A673 (cell line): ENCODE measurements around the gene HNRNPH3. TPM values are rescaled to one million over a fixed set of nuclear protein-coding genes. Genes with fewer than 3 reads are reported as not detected.
A peak's percentile ranks its signal among the peaks of the same experiment; 100 is the strongest.

Experiments
- BruUV-seq: library from RNA; stranded (reverse); fragments of 400-500 nt; replicated peaks from 2 replicates; lab custom pipeline; 2021; lab: Mats Ljungman, UMichigan
- CTCF ChIA-PET: fragments of 300-600 bp; sonication (Branson Sonifier 250); formaldehyde crosslinking; loops from one replicate; lab custom pipeline; 2022; ENCODE audit warnings: antibody characterized with exemption; lab: Charles Lee
- POLR2A ChIA-PET: fragments of 300-600 bp; sonication (Branson Sonifier 250); formaldehyde crosslinking; loops from one replicate; lab custom pipeline; 2022; ENCODE audit warnings: antibody characterized with exemption; ENCODE audit not compliant: low non-redundant PET; lab: Charles Lee
- DNase-seq: peaks from one replicate; pipeline ENCODE4 v3.0.0-alpha.2; 2015; ENCODE audit warnings: low spot score
- H3K27ac ChIP-seq: fragments of 200-600 bp; sonication (generic); 2 replicates; pipeline ENCODE4 v1.5.1; 2016; ENCODE audit warnings: mixed run types, low read depth, mild to moderate bottlenecking, mixed read lengths, antibody characterized with exemption, low read length; ENCODE audit not compliant: poor library complexity, severe bottlenecking
- H3K27me3 ChIP-seq: fragments of 200-600 bp; sonication (generic); replicated peaks from 2 replicates; pipeline ENCODE4 v1.6.1; 2017; ENCODE audit warnings: mixed run types, low read depth, mild to moderate bottlenecking, mixed read lengths, antibody characterized with exemption, low read length; ENCODE audit not compliant: insufficient read depth, poor library complexity
- H3K36me3 ChIP-seq: fragments of 200-600 bp; sonication (generic); 2 replicates; pipeline ENCODE4 v1.6.1; 2016; ENCODE audit warnings: mixed run types, mild to moderate bottlenecking, mixed read lengths, antibody characterized with exemption, low read length; ENCODE audit not compliant: insufficient read depth, poor library complexity, severe bottlenecking
- H3K4me1 ChIP-seq: fragments of 200-600 bp; sonication (generic); 2 replicates; pipeline ENCODE4 v1.6.1; 2017; ENCODE audit warnings: mixed run types, mild to moderate bottlenecking, mixed read lengths, antibody characterized with exemption, low read length; ENCODE audit not compliant: insufficient read depth, poor library complexity, severe bottlenecking
- H3K4me3 ChIP-seq: fragments of 200-600 bp; sonication (generic); 2 replicates; pipeline ENCODE4 v1.5.1; 2016; ENCODE audit warnings: low read depth, mixed run types, mild to moderate bottlenecking, mixed read lengths, low read length; ENCODE audit not compliant: poor library complexity, severe bottlenecking
- H3K9me3 ChIP-seq: fragments of 200-600 bp; sonication (generic); 2 replicates; pipeline ENCODE4 v1.6.1; 2016; ENCODE audit warnings: mixed run types, low read depth, mild to moderate bottlenecking, mixed read lengths, antibody characterized with exemption, low read length; ENCODE audit not compliant: poor library complexity, severe bottlenecking
- EZH2 ChIP-seq: fragments of 200-600 bp; sonication (generic); IDR thresholded peaks from 2 replicates; pipeline ENCODE4 v1.6.1; 2017; ENCODE audit warnings: borderline replicate concordance, low read depth, mild to moderate bottlenecking, mixed read lengths, antibody characterized with exemption, low read length; ENCODE audit not compliant: poor library complexity, severe bottlenecking
- intact Hi-C: fragments of 100-400 bp; cut with micrococcal nuclease; formaldehyde crosslinking; loops from one replicate; pipeline ENCODE4 v1.10.0; 2022; ENCODE audit not compliant: unreplicated experiment
- total RNA-seq: library from RNA; stranded (reverse); gene quantifications from 2 replicates; pipeline ENCODE4 v1.2.3, GENCODE V29; 2021
- TF ChIP-seq, protein P1 (sequence below): fragments of 300-800, 200-600 bp; sonication (generic); conservative IDR thresholded peaks from 2 replicates; pipeline ENCODE4 v1.5.1; 2017; ENCODE audit warnings: low read depth, mild to moderate bottlenecking, antibody characterized with exemption, low read length, moderate library complexity, mixed read lengths

HNRNPH3 gene
- total RNA-seq, 1 experiment from 2014 or later, result 251 TPM

DNA sequence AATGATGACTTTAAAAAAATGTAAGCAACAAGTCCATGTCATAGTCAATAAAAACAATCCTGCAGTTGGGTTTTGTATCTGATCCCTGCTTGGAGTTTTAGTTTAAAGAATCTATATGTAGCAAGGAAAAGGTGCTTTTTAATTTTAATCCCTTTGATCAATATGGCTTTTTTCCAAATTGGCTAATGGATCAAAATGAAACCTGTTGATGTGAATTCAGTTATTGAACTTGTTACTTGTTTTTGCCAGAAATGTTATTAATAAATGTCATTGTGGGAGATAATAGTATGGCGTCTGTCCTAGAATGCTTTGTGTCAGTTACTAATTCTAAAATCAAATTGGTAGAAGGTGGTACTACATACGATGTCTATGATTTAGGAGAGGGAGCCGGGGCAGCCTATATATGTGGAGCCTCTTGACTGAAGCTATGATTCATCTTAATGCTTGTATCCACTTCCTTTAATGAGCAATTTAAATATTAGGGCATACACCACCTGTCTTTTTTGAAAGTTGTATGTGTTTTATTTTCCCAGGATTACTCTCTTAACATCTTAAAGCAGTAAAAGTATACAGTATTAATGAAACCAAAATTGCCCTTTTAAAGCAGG is 11.1 kb downstream of the HNRNPH3 start:
- CTCF ChIA-PET, result no interaction called here
- Histone ChIP-seq H3K4me1 (no peaks in the 10 kb centered on the region), H3K27me3 (no peaks in the 10 kb centered on the region), H3K4me3 (no peak overlapping the region), H3K9me3 (no peaks in the 10 kb centered on the region), H3K27ac (no peak overlapping the region), H3K36me3 (peaks cover 87% of the 10 kb centered on the region)
- BruUV-seq, result no TSS peak
- no peak for TF ChIP-seq EZH2
- TF ChIP-seq, protein P1, sequence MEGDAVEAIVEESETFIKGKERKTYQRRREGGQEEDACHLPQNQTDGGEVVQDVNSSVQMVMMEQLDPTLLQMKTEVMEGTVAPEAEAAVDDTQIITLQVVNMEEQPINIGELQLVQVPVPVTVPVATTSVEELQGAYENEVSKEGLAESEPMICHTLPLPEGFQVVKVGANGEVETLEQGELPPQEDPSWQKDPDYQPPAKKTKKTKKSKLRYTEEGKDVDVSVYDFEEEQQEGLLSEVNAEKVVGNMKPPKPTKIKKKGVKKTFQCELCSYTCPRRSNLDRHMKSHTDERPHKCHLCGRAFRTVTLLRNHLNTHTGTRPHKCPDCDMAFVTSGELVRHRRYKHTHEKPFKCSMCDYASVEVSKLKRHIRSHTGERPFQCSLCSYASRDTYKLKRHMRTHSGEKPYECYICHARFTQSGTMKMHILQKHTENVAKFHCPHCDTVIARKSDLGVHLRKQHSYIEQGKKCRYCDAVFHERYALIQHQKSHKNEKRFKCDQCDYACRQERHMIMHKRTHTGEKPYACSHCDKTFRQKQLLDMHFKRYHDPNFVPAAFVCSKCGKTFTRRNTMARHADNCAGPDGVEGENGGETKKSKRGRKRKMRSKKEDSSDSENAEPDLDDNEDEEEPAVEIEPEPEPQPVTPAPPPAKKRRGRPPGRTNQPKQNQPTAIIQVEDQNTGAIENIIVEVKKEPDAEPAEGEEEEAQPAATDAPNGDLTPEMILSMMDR, result no peak
- POLR2A ChIA-PET, result no interaction called here
- intact Hi-C loops, result no loop called here
- no peak for DNase-seq

DNA sequence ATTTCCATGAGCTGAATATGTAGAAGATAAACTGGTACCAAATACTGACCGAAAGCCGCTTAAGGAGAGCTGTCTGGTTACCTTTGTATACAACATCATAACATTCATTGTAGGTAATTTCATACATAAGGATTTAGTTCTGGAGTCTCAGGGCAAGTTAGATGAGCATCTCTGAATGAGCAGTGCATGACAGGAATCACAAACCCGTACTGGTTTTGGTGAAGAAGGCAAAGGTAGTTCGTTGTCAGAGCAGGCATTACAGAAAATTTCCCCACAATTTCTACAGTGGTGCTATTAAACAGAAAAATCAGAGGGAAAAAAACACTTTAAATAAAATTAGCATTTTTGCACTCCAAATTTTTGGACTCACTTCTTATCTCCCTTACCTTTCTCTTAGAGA is 13.8 kb downstream of the HNRNPH3 start:
- BruUV-seq, result no TSS peak
- DNase-seq, result no peak
- TF ChIP-seq, protein P1, result no peak
- no peak for TF ChIP-seq EZH2
- Histone ChIP-seq H3K4me1 (no peaks in the 10 kb centered on the region), H3K4me3 (no peak overlapping the region), H3K27me3 (no peaks in the 10 kb centered on the region), H3K9me3 (no peaks in the 10 kb centered on the region), H3K27ac (peak overlapping the region; percentile 46), H3K36me3 (peaks cover 61% of the 10 kb centered on the region)
- intact Hi-C loops, result loop anchor here (5.0 kb wide), 1 partner anchor 133 kb away; no protein-coding TSS in a partner anchor
- CTCF ChIA-PET, result no interaction called here
- POLR2A ChIA-PET, result interaction anchor here (0.7 kb wide), 1 partner anchor 12 kb away, joined by 3 read pairs; no protein-coding TSS in a partner anchor

DNA sequence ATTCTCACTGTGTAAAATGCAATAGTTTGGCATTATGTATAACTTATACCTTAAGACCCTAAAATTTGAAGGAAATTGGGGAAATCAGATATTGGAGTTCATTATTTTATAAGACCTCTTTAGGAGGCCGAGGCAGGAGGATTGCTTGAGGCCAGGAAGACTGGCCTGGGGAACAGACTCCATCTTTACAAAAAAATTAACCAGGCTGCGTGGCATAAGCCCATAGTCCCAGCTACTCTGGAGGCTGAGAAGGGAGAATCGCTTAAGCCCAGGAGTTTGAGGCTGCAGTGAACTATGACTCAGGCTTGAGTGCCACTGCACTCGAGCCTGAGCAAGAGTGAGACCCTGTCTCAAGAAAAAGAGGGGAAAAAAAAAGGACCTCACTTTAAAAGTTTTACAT is 14.9 kb downstream of the HNRNPH3 start:
- Histone ChIP-seq H3K36me3 (peaks cover 52% of the 10 kb centered on the region), H3K27me3 (no peaks in the 10 kb centered on the region), H3K4me1 (no peaks in the 10 kb centered on the region), H3K4me3 (no peak overlapping the region), H3K9me3 (no peaks in the 10 kb centered on the region), H3K27ac (no peak overlapping the region)
- no TSS peak for BruUV-seq
- CTCF ChIA-PET, result interaction anchor here (0.7 kb wide), 1 partner anchor 134 kb away, joined by 4 read pairs; no protein-coding TSS in a partner anchor
- TF ChIP-seq, protein P1, result no peak
- no peak for TF ChIP-seq EZH2
- DNase-seq, result no peak
- intact Hi-C loops, result loop anchor here (5.0 kb wide), 1 partner anchor 134 kb away; no protein-coding TSS in a partner anchor
- POLR2A ChIA-PET, result interaction anchor here (0.5 to 0.6 kb wide), 2 partner anchors 14 to 374 kb away, joined by 3 read pairs; partner anchors contain the start of genes CCAR1 and PBLD
